HG02973 (cell line): ENCODE results near the gene FZD7.

Source experiments
- ATAC-seq: cut with Tn5 transposase; IDR thresholded peaks from one replicate; pipeline ENCODE4 v1.9.1; 2021; ENCODE audit warnings: moderate library complexity; ENCODE audit not compliant: unreplicated experiment

The FZD7 gene

DNA sequence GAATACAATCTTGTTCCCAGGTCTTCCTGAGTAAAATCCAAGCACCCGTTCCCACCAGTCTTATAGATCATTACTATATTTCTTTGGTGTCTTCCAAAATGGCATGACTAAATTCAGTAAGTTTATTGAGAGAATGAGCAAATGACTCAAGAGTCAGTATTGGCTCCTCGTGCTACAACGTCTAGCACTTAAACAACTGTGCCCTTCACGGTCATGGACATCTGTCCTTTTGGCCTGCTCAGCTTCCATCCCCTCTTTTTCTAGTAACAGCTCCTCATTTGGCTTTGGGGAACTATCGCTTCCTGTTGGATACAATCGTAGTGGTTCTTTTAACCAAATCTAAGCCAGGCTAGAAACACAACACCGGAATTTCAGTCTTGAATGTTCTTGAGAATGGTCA is 24.1 kb upstream of the FZD7 start:
- ATAC-seq = no peak

DNA sequence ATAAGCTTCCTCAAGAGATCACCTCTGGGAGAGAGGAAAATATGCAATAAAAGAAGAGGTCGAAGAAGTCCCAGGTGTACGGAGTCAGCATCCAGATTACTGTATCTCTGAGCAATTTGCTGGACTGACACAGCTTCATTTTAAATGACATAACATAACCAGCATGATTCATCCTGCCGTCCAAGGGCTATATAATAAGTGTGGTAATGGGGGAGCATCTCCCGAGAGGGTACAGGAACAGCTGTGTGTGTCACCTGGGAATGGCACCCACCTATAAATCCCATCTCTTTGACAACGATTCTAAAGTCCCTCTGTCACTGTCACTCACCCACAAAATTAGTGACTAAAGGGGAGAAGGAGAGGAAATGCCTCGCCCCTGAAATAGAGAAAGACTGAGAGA is 19.3 kb upstream of the FZD7 start:
- ATAC-seq = no peak

DNA sequence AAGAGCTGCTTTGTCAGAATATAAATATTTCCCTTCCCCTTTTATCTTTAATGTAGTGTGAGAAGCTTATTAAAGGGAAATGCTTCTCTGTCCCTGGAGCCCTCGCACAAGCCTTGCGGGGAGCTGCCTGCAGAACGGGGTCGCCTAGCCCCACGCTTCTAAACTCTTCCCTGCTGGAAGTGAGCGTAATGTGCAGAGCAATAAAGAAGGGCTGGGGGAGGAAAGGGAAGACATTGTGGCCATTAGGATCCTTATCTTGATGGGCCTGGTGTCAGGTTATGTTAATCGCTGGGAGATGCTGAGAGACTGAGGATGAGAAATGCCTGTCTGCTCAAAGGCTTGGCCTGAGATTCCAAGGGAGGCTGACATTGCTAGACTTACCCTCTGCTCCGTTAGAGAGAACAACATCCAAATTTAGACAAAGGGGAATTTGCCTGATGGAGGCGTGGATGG is 18.9 kb upstream of the FZD7 start:
- no peak for ATAC-seq

DNA sequence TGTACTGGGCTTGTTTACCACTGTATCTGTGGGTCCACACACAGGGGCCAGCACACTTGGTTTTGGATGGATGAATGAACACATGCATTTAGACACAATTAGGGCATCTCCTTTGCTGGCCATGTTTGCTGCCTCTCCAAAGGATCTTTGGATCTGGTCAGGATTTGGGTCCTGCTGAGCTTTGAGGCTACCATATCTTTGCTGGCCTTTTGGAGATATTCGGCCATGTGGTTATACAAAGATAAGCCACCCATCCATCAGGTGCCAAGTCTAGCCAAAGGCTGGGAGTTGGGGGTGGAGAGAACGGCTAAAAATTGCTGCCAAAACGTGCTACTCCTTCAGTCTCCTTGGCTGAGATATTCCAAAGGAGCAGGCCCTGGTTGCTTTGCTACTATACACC is 18.2 kb upstream of the FZD7 start:
- no peak for ATAC-seq

DNA sequence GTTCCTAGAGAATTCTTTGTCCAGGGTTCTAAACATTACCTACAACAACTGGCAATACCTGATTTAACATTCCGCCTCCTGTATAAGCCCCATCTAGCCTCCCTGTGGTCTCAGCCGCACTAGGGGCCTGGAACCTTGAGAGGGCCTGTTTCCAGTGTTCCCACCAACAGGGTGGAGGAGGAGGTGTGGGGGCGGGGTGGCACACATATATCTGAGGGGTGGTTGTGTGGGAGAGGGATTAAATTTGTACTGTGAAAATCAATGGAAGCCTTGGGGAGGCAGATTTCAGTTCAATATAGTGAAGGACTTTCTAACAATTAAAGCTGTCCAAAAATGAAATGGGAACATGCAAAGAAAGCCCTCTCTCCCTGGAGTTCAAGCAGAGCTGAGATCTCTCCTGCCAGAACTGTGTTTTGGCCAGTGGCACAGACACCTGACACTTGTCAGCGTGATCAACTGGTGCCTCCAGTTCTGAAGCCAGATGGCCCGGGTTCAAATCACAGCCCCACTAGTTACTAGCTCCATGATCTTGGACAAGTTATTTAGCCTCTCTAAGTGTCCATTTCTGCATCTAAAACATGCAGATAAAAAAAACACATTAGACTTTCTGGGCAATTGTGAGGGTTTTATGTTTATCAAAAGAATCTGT is 17.0 kb upstream of the FZD7 start:
- no peak for ATAC-seq

DNA sequence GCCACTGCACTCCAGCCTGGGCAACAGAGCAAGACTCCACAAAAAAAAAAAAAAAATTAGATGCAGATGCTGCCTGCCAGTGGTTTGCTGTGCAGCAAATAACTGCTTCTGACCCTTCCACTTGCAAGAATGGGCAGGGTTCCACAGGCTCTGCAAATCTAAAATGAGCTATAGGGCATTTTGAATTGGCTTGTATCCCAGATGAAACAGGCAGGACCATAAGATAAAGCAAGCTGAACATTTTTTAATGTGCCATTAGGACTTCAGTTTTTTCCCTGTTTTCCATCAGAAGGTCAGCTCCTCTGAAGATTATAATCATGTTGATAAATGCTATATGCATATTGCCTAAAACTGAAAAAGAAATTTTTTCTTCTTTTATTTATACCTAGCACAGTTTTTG is 15.7 kb upstream of the FZD7 start:
- ATAC-seq = no peak

DNA sequence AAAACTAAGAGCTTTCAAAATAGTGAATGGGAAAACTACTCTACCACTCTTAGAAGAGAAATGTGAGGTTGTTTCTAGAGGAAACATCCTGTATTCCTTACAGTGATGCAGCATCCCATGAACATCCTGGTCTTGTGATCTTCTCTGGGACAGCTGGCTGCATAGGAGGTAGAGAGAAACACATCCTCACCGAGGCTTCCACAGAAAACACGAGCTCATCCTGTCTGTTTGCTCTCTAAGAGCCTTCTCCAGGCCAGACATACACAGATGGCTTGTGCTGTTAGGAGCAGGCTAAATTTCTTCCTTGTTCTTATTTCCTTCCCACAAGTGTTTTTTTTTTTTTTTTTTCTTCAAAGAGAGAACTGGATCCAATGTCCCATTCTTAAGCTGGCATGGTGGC is 14.7 kb upstream of the FZD7 start:
- no peak for ATAC-seq

DNA sequence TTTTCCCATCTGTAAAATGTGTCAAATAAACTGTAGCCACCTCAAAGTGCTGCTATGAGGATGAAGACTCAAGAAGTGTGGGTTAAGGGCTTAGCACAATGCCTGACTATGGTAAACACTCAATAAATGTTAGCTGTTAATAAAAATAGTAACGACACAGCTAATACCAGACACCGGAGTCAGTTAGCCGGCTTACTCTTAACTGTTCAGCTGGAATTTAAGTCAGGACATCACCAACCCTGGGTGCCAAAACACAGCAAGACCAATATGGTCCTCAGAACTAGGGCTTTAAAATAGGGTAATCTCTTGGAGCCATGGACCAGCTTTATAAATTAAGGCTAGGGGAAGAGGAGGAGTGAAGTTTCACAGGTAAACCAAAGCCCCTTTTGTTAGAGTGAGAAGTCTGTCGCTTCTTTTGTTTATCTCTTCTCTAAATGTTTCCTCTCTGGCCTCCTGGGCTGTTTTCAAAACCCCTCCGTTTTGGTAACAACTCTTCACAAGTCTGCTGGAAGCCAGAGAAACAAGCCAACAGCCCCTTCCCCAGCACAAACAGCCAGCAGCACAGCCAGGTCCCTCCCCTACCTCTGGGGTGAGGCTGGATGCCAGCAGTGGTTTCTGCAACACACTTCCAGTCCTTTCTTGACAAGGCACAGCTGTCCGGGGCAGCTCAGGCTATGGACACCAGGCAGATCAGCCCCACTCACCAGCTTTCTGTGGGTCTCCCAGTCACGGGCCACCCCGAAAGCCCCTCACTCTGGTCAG is 13.8 kb upstream of the FZD7 start:
- ATAC-seq = no peak

DNA sequence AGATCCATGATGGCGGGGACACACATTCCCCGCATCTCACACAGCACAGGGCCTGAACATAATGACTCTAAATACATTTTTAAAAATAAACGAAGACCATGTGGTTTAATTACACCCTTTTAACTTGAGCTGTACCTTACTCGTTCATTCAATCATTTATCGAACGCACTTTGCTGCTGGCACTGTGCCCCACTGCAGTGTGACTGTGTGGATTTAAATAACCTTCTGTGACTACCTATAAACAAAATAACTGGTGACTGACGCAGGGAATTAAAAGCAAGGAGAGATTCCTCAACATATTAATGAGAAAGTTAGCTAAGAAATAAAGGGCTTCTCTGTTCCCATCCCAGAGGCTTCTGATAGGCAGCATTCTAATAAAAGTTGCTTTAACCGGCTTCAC is 10.9 kb upstream of the FZD7 start:
- ATAC-seq = no peak

DNA sequence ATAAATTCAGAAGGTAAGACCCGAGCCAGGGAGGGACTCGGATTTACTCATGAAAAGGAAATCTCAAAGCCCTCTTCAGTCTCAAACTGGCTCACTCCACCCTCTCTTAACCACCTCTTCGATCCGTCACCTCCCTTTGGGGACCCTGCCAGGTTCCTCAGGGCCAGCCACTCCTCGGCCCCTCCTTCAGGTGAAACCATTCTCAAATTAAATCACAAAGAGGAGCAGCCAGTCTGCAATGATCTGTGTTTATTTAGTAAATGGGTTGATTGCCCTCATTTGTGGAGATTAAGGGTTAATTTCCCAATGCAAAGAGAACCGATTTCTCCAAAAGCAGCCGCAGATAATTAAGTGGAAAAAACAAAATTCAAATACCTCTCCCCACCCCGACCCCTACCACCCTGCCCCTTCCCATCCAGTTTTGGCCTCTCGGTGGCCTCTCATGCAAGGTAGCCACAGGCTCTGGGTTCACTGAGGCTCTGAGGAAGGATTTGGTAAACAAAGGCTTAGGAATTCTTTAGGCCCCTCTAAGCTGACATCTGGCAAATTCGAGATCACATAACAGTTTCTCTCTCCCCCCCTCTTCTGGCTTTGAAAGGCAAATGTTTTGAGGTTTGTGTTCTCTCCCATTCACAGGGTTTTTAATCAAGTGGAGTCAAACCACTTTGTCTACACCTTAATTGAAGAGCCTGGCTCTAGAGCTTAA is 10.3 kb upstream of the FZD7 start:
- no peak for ATAC-seq

DNA sequence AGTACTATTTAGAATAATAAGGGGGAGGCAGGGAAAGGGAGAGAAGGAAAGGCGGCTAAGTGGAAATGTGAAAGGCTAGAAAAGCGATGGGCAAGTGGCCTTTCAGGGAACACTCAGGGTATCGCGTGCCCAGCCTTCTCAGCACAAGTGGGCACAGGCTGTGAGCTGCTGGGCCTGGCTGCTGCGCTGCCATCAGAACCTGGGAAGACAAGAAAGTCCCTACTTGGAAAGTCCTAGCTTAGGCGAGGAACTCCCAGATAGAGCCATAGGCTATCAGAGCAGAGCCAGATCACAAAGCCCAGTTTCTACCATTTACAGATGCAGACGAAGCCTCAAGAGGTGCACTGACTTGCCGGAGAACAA is 9.8 kb upstream of the FZD7 start:
- no peak for ATAC-seq

DNA sequence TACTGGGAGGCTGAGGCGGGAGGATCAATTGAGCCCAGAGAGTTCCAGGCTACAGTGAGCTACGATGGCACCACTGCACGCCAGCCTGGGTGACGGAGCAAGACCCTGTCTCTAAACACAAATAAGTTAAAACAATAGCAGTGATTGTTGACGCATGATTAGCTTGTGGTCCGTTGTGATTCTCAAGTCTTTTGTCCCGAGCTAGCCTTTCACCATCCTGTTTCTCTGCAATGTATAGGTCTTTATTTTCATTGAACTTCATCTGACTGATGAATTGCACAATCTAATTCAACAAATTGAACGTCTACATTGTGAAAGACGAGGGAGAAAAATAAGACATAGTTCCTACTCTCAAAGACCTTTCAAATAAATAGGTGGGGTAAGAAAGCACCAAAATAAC is 8.8 kb upstream of the FZD7 start:
- ATAC-seq = no peak

DNA sequence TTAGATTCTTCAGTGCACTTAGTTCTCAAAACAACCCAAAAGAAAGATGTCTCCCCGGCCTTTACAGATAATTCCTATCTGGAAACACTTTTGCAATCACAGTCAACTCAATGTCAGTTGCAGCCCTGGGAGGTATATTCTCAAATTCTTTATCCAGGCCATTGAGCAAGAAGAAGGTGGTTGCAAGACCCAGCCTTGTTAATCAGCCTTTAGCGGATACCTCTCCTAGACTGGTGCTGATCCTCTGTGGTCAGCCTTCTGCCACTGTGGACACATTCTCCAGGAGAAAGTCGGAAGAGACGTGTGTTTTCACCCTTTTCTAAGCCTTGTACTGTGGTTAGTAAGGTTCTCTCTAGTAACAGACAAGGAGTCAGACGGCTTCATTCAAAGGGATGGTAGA is 7.8 kb upstream of the FZD7 start:
- no peak for ATAC-seq

DNA sequence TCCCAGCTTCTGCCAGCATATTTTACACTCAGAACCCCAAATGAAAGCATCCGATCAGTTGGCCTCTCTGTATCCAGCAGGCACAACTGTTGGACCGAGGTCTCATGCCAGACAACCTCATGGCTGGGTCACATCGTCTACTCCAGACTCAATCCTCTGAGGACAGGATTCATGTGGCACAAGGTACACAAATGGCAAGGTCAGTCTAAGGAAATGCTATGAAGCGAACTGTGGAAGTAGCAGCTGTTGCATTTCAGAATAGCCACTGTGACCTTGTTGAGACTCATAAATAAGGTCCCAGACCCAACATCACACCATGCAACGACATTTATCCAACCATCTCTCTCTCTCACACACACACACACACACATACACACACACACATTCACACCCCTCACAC is 7.1 kb upstream of the FZD7 start:
- ATAC-seq = no peak

DNA sequence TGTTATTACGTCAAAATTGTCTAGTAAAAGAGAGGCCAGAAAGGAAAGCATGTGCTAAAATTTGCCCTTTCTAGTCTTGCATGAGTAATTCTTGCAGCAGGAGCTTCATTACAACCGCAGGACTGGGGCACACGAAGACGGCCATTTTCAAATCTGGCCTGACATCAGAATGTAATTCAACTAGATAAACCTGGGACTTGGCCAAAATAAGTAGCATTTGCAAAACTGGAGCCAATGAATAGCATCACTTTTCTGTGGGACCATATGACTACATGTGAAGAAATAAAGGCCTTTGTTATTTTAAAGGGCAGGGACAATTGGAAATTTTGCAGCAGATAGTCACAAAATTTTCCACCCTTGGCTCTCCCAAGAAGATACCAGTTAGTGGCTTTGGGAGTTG is 3.0 kb upstream of the FZD7 start:
- no peak for ATAC-seq

DNA sequence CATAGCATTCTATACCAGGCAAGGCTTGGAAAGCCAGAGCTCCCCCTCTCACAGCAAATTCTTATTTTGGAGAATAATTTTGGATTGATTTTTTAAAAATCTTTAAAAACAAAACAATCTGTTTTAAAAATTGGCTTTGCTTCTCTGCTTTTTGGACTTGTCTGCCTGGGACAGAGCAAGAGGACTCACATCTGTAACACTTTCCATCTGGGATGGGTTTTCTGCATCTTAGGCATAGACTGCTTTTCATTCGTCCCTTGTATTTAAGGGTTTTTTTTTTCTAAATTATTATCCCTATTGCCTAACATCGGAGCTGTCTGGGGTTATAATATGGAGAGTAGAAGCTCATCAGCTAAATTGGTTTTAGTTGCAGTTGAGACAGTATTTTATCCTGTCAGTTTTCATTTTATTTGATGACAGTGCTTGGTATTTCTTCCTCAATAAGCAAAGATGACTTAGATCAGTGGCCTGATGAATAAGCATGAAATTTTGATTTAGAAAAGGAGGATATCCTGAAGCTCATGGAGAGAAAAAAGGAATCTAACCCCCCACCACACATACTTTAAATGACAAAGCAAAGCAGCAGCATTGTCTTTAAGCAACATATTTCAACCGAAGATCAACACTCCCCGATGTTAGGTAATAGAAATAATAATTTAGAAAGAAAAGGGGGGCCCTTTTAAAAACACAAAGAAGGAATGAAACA is 2.3 kb upstream of the FZD7 start:
- ATAC-seq = no peak

DNA sequence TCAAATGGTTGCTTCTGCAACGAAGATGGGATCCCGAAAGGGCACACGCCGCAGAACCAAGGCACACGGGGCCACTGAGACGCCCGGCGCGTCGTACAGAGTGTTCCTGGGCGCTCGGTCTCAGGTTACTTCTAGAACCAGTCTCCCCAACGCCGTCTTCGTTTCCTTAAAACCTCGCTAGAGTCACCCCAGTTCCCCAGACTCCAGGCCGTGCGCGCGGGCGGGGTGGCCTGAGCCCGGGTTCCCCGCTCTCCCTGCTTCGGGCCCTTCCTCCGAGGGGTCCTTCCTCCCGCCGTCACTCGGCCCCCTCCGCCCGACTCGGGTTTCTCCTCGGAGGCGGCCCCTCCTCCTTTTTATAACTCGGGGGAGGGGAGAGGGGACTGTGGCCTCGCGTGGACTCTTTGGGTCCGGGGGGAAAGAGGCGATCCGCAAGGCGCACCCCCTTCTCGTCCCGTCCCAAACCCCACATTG is 774 bp upstream of the FZD7 start:
- ATAC-seq = peak; percentile 2

DNA sequence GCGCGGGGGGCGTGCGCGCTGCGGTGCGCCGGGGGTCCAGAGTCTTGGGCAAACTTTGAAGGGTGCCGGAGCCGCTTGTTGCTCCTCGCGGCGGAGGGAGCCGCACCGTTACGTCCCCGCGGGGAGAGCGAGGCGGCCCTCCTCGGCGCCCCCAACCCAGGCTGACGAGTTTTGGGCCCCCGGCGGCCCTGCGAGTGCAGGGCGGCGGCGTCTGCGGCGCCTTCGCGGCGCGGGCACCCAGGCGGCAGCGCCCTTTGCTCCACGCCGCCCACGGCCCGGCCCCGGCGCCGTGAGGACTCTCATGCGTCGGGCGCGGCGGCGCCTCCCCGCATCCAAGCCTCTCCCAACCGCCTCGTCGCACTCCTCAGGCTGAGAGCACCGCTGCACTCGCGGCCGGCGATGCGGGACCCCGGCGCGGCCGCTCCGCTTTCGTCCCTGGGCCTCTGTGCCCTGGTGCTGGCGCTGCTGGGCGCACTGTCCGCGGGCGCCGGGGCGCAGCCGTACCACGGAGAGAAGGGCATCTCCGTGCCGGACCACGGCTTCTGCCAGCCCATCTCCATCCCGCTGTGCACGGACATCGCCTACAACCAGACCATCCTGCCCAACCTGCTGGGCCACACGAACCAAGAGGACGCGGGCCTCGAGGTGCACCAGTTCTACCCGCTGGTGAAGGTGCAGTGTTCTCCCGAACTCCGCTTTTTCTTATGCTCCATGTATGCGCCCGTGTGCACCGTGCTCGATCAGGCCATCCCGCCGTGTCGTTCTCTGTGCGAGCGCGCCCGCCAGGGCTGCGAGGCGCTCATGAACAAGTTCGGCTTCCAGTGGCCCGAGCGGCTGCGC is 814 bp downstream of the FZD7 start:
- peak; percentile 3 for ATAC-seq

DNA sequence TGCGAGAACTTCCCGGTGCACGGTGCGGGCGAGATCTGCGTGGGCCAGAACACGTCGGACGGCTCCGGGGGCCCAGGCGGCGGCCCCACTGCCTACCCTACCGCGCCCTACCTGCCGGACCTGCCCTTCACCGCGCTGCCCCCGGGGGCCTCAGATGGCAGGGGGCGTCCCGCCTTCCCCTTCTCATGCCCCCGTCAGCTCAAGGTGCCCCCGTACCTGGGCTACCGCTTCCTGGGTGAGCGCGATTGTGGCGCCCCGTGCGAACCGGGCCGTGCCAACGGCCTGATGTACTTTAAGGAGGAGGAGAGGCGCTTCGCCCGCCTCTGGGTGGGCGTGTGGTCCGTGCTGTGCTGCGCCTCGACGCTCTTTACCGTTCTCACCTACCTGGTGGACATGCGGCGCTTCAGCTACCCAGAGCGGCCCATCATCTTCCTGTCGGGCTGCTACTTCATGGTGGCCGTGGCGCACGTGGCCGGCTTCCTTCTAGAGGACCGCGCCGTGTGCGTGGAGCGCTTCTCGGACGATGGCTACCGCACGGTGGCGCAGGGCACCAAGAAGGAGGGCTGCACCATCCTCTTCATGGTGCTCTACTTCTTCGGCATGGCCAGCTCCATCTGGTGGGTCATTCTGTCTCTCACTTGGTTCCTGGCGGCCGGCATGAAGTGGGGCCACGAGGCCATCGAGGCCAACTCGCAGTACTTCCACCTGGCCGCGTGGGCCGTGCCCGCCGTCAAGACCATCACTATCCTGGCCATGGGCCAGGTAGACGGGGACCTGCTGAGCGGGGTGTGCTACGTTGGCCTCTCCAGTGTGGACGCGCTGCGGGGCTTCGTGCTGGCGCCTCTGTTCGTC is 1.7 kb downstream of the FZD7 start:
- no peak for ATAC-seq

DNA sequence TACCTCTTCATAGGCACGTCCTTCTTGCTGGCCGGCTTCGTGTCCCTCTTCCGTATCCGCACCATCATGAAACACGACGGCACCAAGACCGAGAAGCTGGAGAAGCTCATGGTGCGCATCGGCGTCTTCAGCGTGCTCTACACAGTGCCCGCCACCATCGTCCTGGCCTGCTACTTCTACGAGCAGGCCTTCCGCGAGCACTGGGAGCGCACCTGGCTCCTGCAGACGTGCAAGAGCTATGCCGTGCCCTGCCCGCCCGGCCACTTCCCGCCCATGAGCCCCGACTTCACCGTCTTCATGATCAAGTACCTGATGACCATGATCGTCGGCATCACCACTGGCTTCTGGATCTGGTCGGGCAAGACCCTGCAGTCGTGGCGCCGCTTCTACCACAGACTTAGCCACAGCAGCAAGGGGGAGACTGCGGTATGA is 2.3 kb downstream of the FZD7 start:
- ATAC-seq = no peak
